22Rv1 (cell line): ENCODE data around the gene KLHL34.

Experiments
- ZFX ChIP-seq: fragments of 450-650 bp; IDR thresholded peaks from 2 replicates; pipeline ENCODE4 v1.6.1; 2017; ENCODE audit warnings: antibody characterized with exemption, borderline replicate concordance
- TF ChIP-seq, protein P1 (sequence below): fragments of 450-650 bp; IDR thresholded peaks from 2 replicates; pipeline ENCODE4 v1.5.1; 2017; ENCODE audit warnings: mild to moderate bottlenecking

DNA sequence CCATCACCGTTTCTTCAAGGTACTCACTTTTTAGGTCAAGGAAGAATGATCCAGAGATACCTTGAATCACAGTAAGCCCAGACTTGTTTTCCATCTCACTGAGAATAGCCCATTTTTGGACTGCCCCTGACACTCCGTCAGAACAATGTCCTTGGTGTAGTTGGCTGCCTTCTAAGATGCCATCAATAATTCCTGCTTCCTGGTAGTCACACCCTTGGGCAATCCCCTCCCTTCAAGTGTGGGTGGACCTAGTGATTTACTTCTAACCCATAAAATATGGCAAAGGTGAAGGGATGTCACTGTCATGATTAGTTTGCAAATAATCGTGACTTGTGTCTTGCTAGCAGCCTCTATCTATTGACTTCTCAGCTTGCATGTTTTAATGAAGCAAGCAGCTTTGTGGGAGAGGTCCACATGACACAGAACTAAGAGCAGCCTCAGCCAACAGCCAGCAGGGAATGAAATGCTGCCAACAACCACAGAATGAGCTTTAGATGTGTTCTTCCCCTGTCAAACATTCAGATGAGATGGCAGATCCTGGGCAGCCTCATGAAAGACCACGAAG, 20.0 kb upstream of the KLHL34 start:
- TF ChIP-seq, protein P1, sequence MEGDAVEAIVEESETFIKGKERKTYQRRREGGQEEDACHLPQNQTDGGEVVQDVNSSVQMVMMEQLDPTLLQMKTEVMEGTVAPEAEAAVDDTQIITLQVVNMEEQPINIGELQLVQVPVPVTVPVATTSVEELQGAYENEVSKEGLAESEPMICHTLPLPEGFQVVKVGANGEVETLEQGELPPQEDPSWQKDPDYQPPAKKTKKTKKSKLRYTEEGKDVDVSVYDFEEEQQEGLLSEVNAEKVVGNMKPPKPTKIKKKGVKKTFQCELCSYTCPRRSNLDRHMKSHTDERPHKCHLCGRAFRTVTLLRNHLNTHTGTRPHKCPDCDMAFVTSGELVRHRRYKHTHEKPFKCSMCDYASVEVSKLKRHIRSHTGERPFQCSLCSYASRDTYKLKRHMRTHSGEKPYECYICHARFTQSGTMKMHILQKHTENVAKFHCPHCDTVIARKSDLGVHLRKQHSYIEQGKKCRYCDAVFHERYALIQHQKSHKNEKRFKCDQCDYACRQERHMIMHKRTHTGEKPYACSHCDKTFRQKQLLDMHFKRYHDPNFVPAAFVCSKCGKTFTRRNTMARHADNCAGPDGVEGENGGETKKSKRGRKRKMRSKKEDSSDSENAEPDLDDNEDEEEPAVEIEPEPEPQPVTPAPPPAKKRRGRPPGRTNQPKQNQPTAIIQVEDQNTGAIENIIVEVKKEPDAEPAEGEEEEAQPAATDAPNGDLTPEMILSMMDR, result no peak
- TF ChIP-seq ZFX, result no peak
